ENCODE data around the gene BTLA. TPM values are rescaled to one million over a fixed set of nuclear protein-coding genes. Genes with fewer than 3 reads are reported as not detected.
"Not testable (repeated sequence)": the region's sequence is repeated elsewhere in the genome, so short reads cannot be mapped to it uniquely, and the experiment has no call there.

Gene BTLA
- total and polyA plus RNA-seq, 4 donors = 0.30 to 2.0 (median 0.56) TPM

DNA sequence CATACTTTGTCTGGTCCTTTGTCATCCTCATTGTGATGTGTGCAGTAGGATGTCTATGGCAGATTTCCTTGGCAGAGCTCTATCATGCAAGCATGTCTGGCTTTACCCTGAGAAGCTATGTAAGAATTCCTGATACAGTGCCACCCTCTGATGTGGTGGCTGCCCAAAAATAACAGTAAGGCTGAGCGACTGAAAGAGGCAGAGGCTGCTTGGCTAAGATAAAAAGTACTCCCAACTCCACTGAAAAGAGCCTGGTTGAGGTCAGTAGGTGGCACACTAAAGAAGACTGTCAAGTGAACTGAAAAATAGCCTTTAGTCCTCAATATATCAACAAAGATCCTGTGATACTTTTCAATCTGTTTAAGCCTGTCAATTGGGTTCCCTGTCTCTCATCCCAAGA, 31.7 kb downstream of the BTLA start:
- DNase-seq (no peak), ATAC-seq (ENCODE audit: insufficient read depth, low FRiP score) (no peak)
- peaks cover 0 to 17% (median 0%) of the 10 kb centered on the region in 5 donors for H3K4me1 ChIP-seq (ENCODE audit: control insufficient read depth in 5 of 5, insufficient read depth in 5 of 5, low read length in 5 of 5)
- no peak overlapping the region for H3K4me3 ChIP-seq
- no peak overlapping the region for H3K27ac ChIP-seq (ENCODE audit: low read depth in 1 of 2, low read length in 1 of 2)
- 52 to 64% methylated on average over 1 of the region's 1 CpG for WGBS, 2 donors
- no peaks in the 10 kb centered on the region for H3K27me3 ChIP-seq (ENCODE audit: control insufficient read depth in 3 of 3, insufficient read depth in 3 of 3, low read length in 2 of 3)
- no peaks in the 10 kb centered on the region for H3K36me3 ChIP-seq (ENCODE audit: control insufficient read depth in 4 of 4, insufficient read depth in 4 of 4, low read length in 4 of 4)
- no peaks in the 10 kb centered on the region for H3K9me3 ChIP-seq (ENCODE audit: control insufficient read depth in 4 of 4, insufficient read depth in 3 of 4, low read length in 3 of 4)
- TF ChIP-seq, protein P1, sequence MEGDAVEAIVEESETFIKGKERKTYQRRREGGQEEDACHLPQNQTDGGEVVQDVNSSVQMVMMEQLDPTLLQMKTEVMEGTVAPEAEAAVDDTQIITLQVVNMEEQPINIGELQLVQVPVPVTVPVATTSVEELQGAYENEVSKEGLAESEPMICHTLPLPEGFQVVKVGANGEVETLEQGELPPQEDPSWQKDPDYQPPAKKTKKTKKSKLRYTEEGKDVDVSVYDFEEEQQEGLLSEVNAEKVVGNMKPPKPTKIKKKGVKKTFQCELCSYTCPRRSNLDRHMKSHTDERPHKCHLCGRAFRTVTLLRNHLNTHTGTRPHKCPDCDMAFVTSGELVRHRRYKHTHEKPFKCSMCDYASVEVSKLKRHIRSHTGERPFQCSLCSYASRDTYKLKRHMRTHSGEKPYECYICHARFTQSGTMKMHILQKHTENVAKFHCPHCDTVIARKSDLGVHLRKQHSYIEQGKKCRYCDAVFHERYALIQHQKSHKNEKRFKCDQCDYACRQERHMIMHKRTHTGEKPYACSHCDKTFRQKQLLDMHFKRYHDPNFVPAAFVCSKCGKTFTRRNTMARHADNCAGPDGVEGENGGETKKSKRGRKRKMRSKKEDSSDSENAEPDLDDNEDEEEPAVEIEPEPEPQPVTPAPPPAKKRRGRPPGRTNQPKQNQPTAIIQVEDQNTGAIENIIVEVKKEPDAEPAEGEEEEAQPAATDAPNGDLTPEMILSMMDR (IDR thresholded peaks at IDR 0.05; ENCODE audit: control extremely low read depth, extremely low read depth) = no peak
- no peak overlapping the region for H3K9ac ChIP-seq (ENCODE audit: insufficient read depth in 1 of 2, low read length in 2 of 2)

DNA sequence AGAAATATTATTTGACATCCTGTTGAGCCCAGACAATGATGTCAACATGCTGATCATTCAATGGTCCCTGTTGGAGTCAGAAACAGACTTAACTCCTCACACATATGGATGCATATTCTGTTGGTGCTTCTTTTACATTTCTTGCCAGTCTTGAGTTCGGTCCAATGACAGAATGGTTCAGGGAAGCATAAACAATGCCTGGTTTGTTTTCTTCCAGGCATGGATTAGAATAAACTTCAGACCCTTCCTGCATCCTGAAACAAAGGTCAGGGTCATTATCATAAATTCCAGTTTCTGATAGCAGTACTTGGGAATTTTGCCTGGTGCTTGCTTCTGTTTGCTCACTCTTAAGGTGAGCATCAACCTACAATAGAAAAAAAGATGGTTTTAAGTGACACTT, 33.3 kb downstream of the BTLA start:
- DNase-seq (no peak), ATAC-seq (ENCODE audit: insufficient read depth, low FRiP score) (no peak)
- H3K4me3 ChIP-seq = no peak overlapping the region
- WGBS, 2 donors = 0% methylated on average over 1 of the region's 1 CpG
- no peak overlapping the region for H3K9ac ChIP-seq (ENCODE audit: insufficient read depth in 1 of 2, low read length in 2 of 2)
- no peaks in the 10 kb centered on the region for H3K9me3 ChIP-seq (ENCODE audit: control insufficient read depth in 4 of 4, insufficient read depth in 3 of 4, low read length in 3 of 4)
- no peaks in the 10 kb centered on the region for H3K36me3 ChIP-seq (ENCODE audit: control insufficient read depth in 4 of 4, insufficient read depth in 4 of 4, low read length in 4 of 4)
- H3K27me3 ChIP-seq (ENCODE audit: control insufficient read depth in 3 of 3, insufficient read depth in 3 of 3, low read length in 2 of 3) = no peaks in the 10 kb centered on the region
- no peak overlapping the region for H3K27ac ChIP-seq (ENCODE audit: low read depth in 1 of 2, low read length in 1 of 2)
- H3K4me1 ChIP-seq (ENCODE audit: control insufficient read depth in 5 of 5, insufficient read depth in 5 of 5, low read length in 5 of 5) = peaks cover 0 to 3% (median 0%) of the 10 kb centered on the region in 5 donors
- TF ChIP-seq, protein P1 (IDR thresholded peaks at IDR 0.05; ENCODE audit: control extremely low read depth, extremely low read depth) = no peak

DNA sequence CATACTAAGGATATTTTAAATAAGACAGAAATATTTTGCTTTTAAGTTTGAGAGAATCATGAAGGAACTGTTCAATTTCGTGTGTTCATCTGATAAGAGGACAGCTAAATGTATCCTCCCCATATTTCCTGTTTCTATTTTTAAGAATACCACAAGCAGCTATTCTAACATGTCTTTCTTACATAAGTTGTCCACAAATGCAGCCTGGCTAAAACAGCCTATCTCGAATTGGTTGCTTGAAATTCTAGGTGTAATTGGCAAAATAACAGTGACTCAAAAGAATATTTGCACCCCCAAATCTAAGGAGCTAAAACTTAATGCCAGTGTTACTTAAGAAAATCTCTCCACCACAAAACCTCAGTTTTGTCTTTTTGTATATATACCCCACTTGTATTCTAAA, 35.0 kb downstream of the BTLA start:
- no peaks in the 10 kb centered on the region for H3K9me3 ChIP-seq (ENCODE audit: control insufficient read depth in 4 of 4, insufficient read depth in 3 of 4, low read length in 3 of 4)
- no peak overlapping the region for H3K27ac ChIP-seq (ENCODE audit: low read depth in 1 of 2, low read length in 1 of 2)
- H3K4me3 ChIP-seq = no peak overlapping the region
- WGBS, 2 donors = 11 to 24% methylated on average over 2 of the region's 2 CpGs
- ATAC-seq (ENCODE audit: insufficient read depth, low FRiP score) = no peak
- no peaks in the 10 kb centered on the region for H3K36me3 ChIP-seq (ENCODE audit: control insufficient read depth in 4 of 4, insufficient read depth in 4 of 4, low read length in 4 of 4)
- H3K9ac ChIP-seq (ENCODE audit: insufficient read depth in 1 of 2, low read length in 2 of 2) = no peak overlapping the region
- no peaks in the 10 kb centered on the region for H3K4me1 ChIP-seq (ENCODE audit: control insufficient read depth in 5 of 5, insufficient read depth in 5 of 5, low read length in 5 of 5)
- H3K27me3 ChIP-seq (ENCODE audit: control insufficient read depth in 3 of 3, insufficient read depth in 3 of 3, low read length in 2 of 3) = no peaks in the 10 kb centered on the region
- no peak for DNase-seq
- TF ChIP-seq, protein P1 (IDR thresholded peaks at IDR 0.05; ENCODE audit: control extremely low read depth, extremely low read depth) = no peak

DNA sequence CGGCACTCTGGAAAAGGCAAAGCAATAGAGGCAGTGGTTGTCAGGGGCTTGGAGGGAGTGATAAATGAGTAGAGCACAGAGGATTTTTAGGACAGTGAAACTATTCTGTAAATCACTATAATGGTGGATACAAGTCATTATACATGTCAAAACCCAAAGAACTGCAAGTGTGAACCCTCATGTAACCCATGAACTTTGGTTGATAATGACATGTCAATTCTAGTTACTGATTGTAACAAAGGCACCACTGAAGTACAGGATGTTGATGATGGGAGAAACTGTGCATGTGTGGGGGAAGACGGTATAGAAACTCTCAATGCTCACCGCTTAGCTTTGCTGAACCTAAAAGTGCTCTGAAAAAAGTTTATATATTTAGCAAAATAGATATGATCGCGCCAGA, 36.0 kb downstream of the BTLA start:
- no peak overlapping the region for H3K27ac ChIP-seq (ENCODE audit: low read depth in 1 of 2, low read length in 1 of 2)
- H3K4me1 ChIP-seq (ENCODE audit: control insufficient read depth in 5 of 5, insufficient read depth in 5 of 5, low read length in 5 of 5) = no peaks in the 10 kb centered on the region
- no peak overlapping the region for H3K4me3 ChIP-seq
- TF ChIP-seq, protein P1 (IDR thresholded peaks at IDR 0.05; ENCODE audit: control extremely low read depth, extremely low read depth) = no peak
- DNase-seq = no peak
- no peak overlapping the region for H3K9ac ChIP-seq (ENCODE audit: insufficient read depth in 1 of 2, low read length in 2 of 2)
- 84 to 85% methylated on average over 5 of the region's 5 CpGs for WGBS, 2 donors
- no peak for ATAC-seq (ENCODE audit: insufficient read depth, low FRiP score)
- H3K27me3 ChIP-seq (ENCODE audit: control insufficient read depth in 3 of 3, insufficient read depth in 3 of 3, low read length in 2 of 3) = no peaks in the 10 kb centered on the region
- no peaks in the 10 kb centered on the region for H3K36me3 ChIP-seq (ENCODE audit: control insufficient read depth in 4 of 4, insufficient read depth in 4 of 4, low read length in 4 of 4)
- no peaks in the 10 kb centered on the region for H3K9me3 ChIP-seq (ENCODE audit: control insufficient read depth in 4 of 4, insufficient read depth in 3 of 4, low read length in 3 of 4)

DNA sequence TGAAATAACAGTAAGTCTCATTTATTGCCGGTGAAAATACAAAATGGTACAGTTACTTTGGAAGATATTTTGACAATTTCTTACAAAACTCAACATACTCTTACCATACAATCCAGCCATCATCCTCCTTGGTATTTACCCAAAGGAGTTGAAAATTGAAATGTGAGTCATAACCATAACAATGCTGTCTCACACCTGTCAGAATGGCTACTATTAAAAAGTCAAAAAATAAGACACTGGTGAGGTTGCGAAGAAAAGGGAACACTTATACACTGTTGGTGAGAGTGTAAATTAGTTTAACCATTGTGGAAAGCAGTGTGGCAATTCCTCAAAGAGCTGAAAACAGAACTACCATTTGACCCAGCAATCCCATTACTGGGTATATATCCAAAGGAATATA, 37.5 kb downstream of the BTLA start:
- H3K9ac ChIP-seq (ENCODE audit: insufficient read depth in 1 of 2, low read length in 2 of 2); H3K27me3 ChIP-seq (ENCODE audit: control insufficient read depth in 3 of 3, insufficient read depth in 3 of 3, low read length in 2 of 3); DNase-seq; H3K4me3 ChIP-seq; H3K27ac ChIP-seq (ENCODE audit: low read depth in 1 of 2, low read length in 1 of 2); H3K36me3 ChIP-seq (ENCODE audit: control insufficient read depth in 4 of 4, insufficient read depth in 4 of 4, low read length in 4 of 4); H3K4me1 ChIP-seq (ENCODE audit: control insufficient read depth in 5 of 5, insufficient read depth in 5 of 5, low read length in 5 of 5); ATAC-seq (ENCODE audit: insufficient read depth, low FRiP score); H3K9me3 ChIP-seq (ENCODE audit: control insufficient read depth in 4 of 4, insufficient read depth in 3 of 4, low read length in 3 of 4): not testable (repeated sequence)
- WGBS, 2 donors = 94 to 96% methylated on average over 2 of the region's 2 CpGs

All from lung (tissue), 12 donors.